ENCODE results near the gene KRI1.

KRI1 gene

GRCh38 chr19:10517361-10517759, 48.5 kb downstream of the KRI1 start, which contains the start of gene S1PR5:
Gene S1PR5, minus strand, starts transcription at chr19:10517447. Its CDS starts 2,436 bp downstream, at chr19:10515011.
- Histone ChIP-seq H3K4me3 (ENCODE audit: insufficient read depth, low read length, poor library complexity, severe bottlenecking) (no peak within 1 kb of the TSS), H3K9me2 (replicated peaks; ENCODE audit: insufficient read depth, low read length) (no peaks in the 10 kb centered on the region), H3K79me2 (ENCODE audit: insufficient read depth, low read length) (no peaks in the 10 kb centered on the region), H3K9me3 (ENCODE audit: insufficient read depth, low read length) (no peaks in the 10 kb centered on the region), H2AFZ (ENCODE audit: low read depth, low read length, severe bottlenecking) (no peak within 1 kb of the TSS), H3K4me2 (ENCODE audit: low read depth, low read length, poor library complexity, severe bottlenecking) (no peak within 1 kb of the TSS), H4K20me1 (ENCODE audit: low read depth, low read length) (no peaks in the 10 kb centered on the region), H3K9ac (ENCODE audit: low read length) (no peak within 1 kb of the TSS), H3K36me3 (ENCODE audit: low read length) (no peaks in the 10 kb centered on the region), H3K27ac (ENCODE audit: low read depth, low read length) (no peak within 1 kb of the TSS), H3K27me3 (ENCODE audit: low read length) (no peaks in the 10 kb centered on the region), H3F3A (ENCODE audit: insufficient read depth) (no peaks in the 10 kb centered on the region)
- TF ChIP-seq EZH2phosphoT487 (conservative IDR thresholded peaks at IDR 0.05; ENCODE audit: low read length) (no peak), CTCF (IDR thresholded peaks at IDR 0.05; ENCODE audit: insufficient read depth, low read length, poor library complexity, severe bottlenecking) (no peak)

- Histone ChIP-seq H3K79me2 (ENCODE audit: insufficient read depth, low read length) (no peaks in the 10 kb centered on the region), H3K9me3 (ENCODE audit: insufficient read depth, low read length) (no peaks in the 10 kb centered on the region), H3F3A (ENCODE audit: insufficient read depth) (no peaks in the 10 kb centered on the region), H3K27me3 (ENCODE audit: low read length) (no peaks in the 10 kb centered on the region), H3K4me2 (ENCODE audit: low read depth, low read length, poor library complexity, severe bottlenecking) (no peak overlapping the region), H3K4me3 (ENCODE audit: insufficient read depth, low read length, poor library complexity, severe bottlenecking) (no peak overlapping the region), H3K36me3 (ENCODE audit: low read length) (no peaks in the 10 kb centered on the region), H4K20me1 (ENCODE audit: low read depth, low read length) (no peaks in the 10 kb centered on the region), H3K9ac (ENCODE audit: low read length) (no peak overlapping the region), H3K27ac (ENCODE audit: low read depth, low read length) (no peak overlapping the region), H2AFZ (ENCODE audit: low read depth, low read length, severe bottlenecking) (no peak overlapping the region), H3K9me2 (replicated peaks; ENCODE audit: insufficient read depth, low read length) (no peaks in the 10 kb centered on the region)
- no peak for TF ChIP-seq EZH2phosphoT487 (conservative IDR thresholded peaks at IDR 0.05; ENCODE audit: low read length)
- TF ChIP-seq CTCF (IDR thresholded peaks at IDR 0.05; ENCODE audit: insufficient read depth, low read length, poor library complexity, severe bottlenecking): no peak
These were observed 49.0 kb downstream of the KRI1 start for GRCh38 chr19:10516671-10517286.

- Histone ChIP-seq H3K4me2 (ENCODE audit: low read depth, low read length, poor library complexity, severe bottlenecking) (no peak overlapping the region), H3K27me3 (ENCODE audit: low read length) (no peaks in the 10 kb centered on the region), H3K9ac (ENCODE audit: low read length) (no peak overlapping the region)
These were observed 49.8 kb downstream of the KRI1 start for GRCh38 chr19:10516064-10516385.

More at GRCh38 chr19:10516064-10516385, 49.8 kb downstream of the KRI1 start:
- Histone ChIP-seq H3K9me2 (replicated peaks; ENCODE audit: insufficient read depth, low read length) (no peaks in the 10 kb centered on the region), H3F3A (ENCODE audit: insufficient read depth) (no peaks in the 10 kb centered on the region), H3K79me2 (ENCODE audit: insufficient read depth, low read length) (no peaks in the 10 kb centered on the region), H2AFZ (ENCODE audit: low read depth, low read length, severe bottlenecking) (no peak overlapping the region), H4K20me1 (ENCODE audit: low read depth, low read length) (no peaks in the 10 kb centered on the region), H3K4me3 (ENCODE audit: insufficient read depth, low read length, poor library complexity, severe bottlenecking) (no peak overlapping the region), H3K27ac (ENCODE audit: low read depth, low read length) (no peak overlapping the region), H3K9me3 (ENCODE audit: insufficient read depth, low read length) (no peaks in the 10 kb centered on the region), H3K36me3 (ENCODE audit: low read length) (no peaks in the 10 kb centered on the region)
- TF ChIP-seq CTCF (IDR thresholded peaks at IDR 0.05; ENCODE audit: insufficient read depth, low read length, poor library complexity, severe bottlenecking) (no peak), EZH2phosphoT487 (conservative IDR thresholded peaks at IDR 0.05; ENCODE audit: low read length) (no peak)
